Breast epithelium (tissue), 3 donors: Measurements from ENCODE around the gene PITRM1.

Experiments used
- POLR2A ChIP-seq: fragments of 450-650 bp; IDR thresholded peaks from one replicate; pipeline ENCODE4 v1.6.1; 2016; ENCODE audit warnings: antibody characterized with exemption, mild to moderate bottlenecking, moderate library complexity
- TF ChIP-seq, protein P1 (sequence below), 3 donors: fragments of 450-650 bp; IDR thresholded peaks; one replicate each; pipeline ENCODE4 v1.5.1; 2016 to 2017; ENCODE audit warnings: antibody characterized with exemption in 3 of 3, mild to moderate bottlenecking in 3 of 3, moderate library complexity in 3 of 3

DNA sequence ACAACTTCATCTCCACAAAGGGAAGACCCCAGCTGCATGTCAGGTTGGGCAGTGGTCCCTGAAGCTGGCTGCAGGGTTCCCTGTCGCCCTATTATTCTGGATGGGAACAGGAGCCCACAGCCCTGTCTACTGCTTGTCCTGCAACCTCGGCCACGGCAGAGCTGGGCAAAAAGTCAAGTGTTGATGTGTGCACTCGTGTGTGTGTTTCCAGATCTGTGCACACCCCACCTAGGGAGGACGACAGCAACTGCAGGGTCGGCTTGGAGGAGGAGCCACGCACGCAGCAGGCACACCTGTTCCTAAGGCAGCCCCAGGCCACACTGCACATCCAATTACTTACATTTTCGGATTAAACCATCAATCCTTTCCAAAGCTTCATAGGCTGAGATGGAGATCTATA lies 23.6 kb downstream of the PITRM1 start:
- TF ChIP-seq, protein P1, sequence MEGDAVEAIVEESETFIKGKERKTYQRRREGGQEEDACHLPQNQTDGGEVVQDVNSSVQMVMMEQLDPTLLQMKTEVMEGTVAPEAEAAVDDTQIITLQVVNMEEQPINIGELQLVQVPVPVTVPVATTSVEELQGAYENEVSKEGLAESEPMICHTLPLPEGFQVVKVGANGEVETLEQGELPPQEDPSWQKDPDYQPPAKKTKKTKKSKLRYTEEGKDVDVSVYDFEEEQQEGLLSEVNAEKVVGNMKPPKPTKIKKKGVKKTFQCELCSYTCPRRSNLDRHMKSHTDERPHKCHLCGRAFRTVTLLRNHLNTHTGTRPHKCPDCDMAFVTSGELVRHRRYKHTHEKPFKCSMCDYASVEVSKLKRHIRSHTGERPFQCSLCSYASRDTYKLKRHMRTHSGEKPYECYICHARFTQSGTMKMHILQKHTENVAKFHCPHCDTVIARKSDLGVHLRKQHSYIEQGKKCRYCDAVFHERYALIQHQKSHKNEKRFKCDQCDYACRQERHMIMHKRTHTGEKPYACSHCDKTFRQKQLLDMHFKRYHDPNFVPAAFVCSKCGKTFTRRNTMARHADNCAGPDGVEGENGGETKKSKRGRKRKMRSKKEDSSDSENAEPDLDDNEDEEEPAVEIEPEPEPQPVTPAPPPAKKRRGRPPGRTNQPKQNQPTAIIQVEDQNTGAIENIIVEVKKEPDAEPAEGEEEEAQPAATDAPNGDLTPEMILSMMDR (IDR thresholded peaks at IDR 0.05) = no peak
- TF ChIP-seq POLR2A = no peak
